GM12878 (cell line): ENCODE results near the gene MAPK1. TPM values are rescaled to one million over a fixed set of nuclear protein-coding genes. Genes with fewer than 3 reads are reported as not detected.

Source experiments
- ATAC-seq: fragments of 200-7000 bp; cut with Tn5 transposase; 3 replicates; pipeline ENCODE4 v1.9.1; 2020; ENCODE audit warnings: mild to moderate bottlenecking, moderate library complexity
- BruUV-seq: library from RNA; stranded (reverse); fragments of 400-500 nt; replicated peaks from 2 replicates; lab custom pipeline; 2021; lab: Mats Ljungman, UMichigan
- CTCF ChIA-PET: fragments of 300-600 bp; sonication (Branson Sonifier 250); formaldehyde crosslinking; extraction: SDS; loops from one replicate; lab custom pipeline; 2021; ENCODE audit warnings: inconsistent platforms; lab: Yijun Ruan, JAX
- POLR2A ChIA-PET: fragments of 350-600 bp; formaldehyde crosslinking; extraction: SDS; loops from one replicate; lab custom pipeline; 2021; ENCODE audit warnings: inconsistent platforms; lab: Charles Lee
- RAD21 ChIA-PET: fragments of 300-600 bp; sonication (Branson Sonifier 250); formaldehyde crosslinking; loops from one replicate; lab custom pipeline; 2023; ENCODE audit warnings: antibody characterized with exemption; ENCODE audit not compliant: unreplicated experiment; lab: Charles Lee
- SMC1A ChIA-PET: fragments of 300-600 bp; sonication (Branson Sonifier 250); formaldehyde crosslinking; loops from one replicate; lab custom pipeline; 2023; ENCODE audit not compliant: unreplicated experiment, uncharacterized antibody; lab: Charles Lee
- DNase-seq: peaks from one replicate; pipeline ENCODE4 v3.0.0-alpha.2; 2011; ENCODE audit warnings: low read depth, low spot score
- FAIRE-seq: peaks from 3 replicates; lab custom pipeline; 2011; peaks lifted over from hg19 to GRCh38; lab: Jason Lieb, UNC
- H2AFZ ChIP-seq: 2 replicates; pipeline ENCODE4 v1.6.0; 2011; ENCODE audit warnings: low read depth, low read length, control low read depth; ENCODE audit not compliant: control insufficient read depth
- H3K27ac ChIP-seq: 2 replicates; pipeline ENCODE4 v1.5.1; 2011; ENCODE audit warnings: control low read depth; ENCODE audit not compliant: control insufficient read depth, insufficient read depth
- H3K27me3 ChIP-seq, 2 experiments: replicated peaks in 1 of 2; 2 replicates each; pipeline versions ENCODE4 v1.6.0 to v1.6.1; 2011; ENCODE audit warnings: low read length in 1 of 2; ENCODE audit not compliant: control insufficient read depth in 2 of 2, insufficient read depth in 2 of 2
- H3K36me3 ChIP-seq, 2 experiments: 2 replicates each; pipeline ENCODE4 v1.5.1; 2011; ENCODE audit warnings: low read length in 1 of 2; ENCODE audit not compliant: control insufficient read depth in 2 of 2, insufficient read depth in 2 of 2
- H3K4me1 ChIP-seq: 2 replicates; pipeline ENCODE4 v1.6.1; 2011; ENCODE audit warnings: mild to moderate bottlenecking, low read length, moderate library complexity, mixed read lengths; ENCODE audit not compliant: control insufficient read depth, insufficient read depth
- H3K4me2 ChIP-seq: 2 replicates; pipeline ENCODE4 v1.6.0; 2011; ENCODE audit warnings: control low read depth; ENCODE audit not compliant: control insufficient read depth, insufficient read depth
- H3K4me3 ChIP-seq: fragments of 200-600 bp; sonication (generic); 2 replicates; pipeline ENCODE4 v1.5.1; 2016
- H3K79me2 ChIP-seq: 2 replicates; pipeline ENCODE4 v1.6.0; 2011; ENCODE audit warnings: low read length; ENCODE audit not compliant: control insufficient read depth, insufficient read depth
- H3K9ac ChIP-seq: 2 replicates; pipeline ENCODE4 v1.8.0; 2011; ENCODE audit warnings: low read length, control low read depth, mixed read lengths; ENCODE audit not compliant: control insufficient read depth, insufficient read depth
- H3K9me3 ChIP-seq: replicated peaks from 3 replicates; pipeline ENCODE4 v1.5.1; 2011; ENCODE audit warnings: mild to moderate bottlenecking, low read length; ENCODE audit not compliant: control insufficient read depth, insufficient read depth
- H4K20me1 ChIP-seq: 2 replicates; pipeline ENCODE4 v1.6.0; 2011; ENCODE audit not compliant: control insufficient read depth, insufficient read depth
- BHLHE40 ChIP-seq, 2 experiments: fragments of 450-650 bp in 1 of 2; IDR thresholded peaks; 2 replicates each; pipeline ENCODE4 v1.6.1; 2011 to 2017; ENCODE audit warnings: low read depth in 2 of 2, borderline replicate concordance in 1 of 2, improper control_type of control experiment in 1 of 2, low read length in 1 of 2, mild to moderate bottlenecking in 1 of 2
- CEBPB ChIP-seq, 2 experiments: fragments of 150-350 bp in 1 of 2; IDR thresholded peaks; 2 replicates each; pipeline ENCODE4 v1.6.1; 2012 to 2014; ENCODE audit warnings: low read depth in 2 of 2, low read length in 2 of 2, borderline replicate concordance in 1 of 2, inconsistent platforms in 1 of 2
- ETV6 ChIP-seq, 2 experiments: fragments of 450-650 bp in 1 of 2; IDR thresholded peaks in 1 of 2; conservative IDR thresholded peaks in 1 of 2; 2 replicates each; pipeline ENCODE4 v1.6.1; 2014; ENCODE audit warnings: antibody characterized with exemption in 1 of 2, borderline replicate concordance in 1 of 2, low read depth in 1 of 2, mild to moderate bottlenecking in 1 of 2, moderate library complexity in 1 of 2
- FOXK2 ChIP-seq: fragments of 450-650 bp; IDR thresholded peaks from 2 replicates; pipeline ENCODE4 v1.6.1; 2017; ENCODE audit warnings: mild to moderate bottlenecking, moderate library complexity
- HDGF ChIP-seq: fragments of 450-650 bp; IDR thresholded peaks from 2 replicates; pipeline ENCODE4 v1.6.1; 2016; ENCODE audit warnings: antibody characterized with exemption
- IKZF1 ChIP-seq: fragments of 450-650 bp; conservative IDR thresholded peaks from 2 replicates; pipeline ENCODE4 v1.6.1; 2017; ENCODE audit warnings: antibody characterized with exemption, mild to moderate bottlenecking
- KLF5 ChIP-seq: fragments of 450-650 bp; IDR thresholded peaks from 2 replicates; pipeline ENCODE4 v1.6.1; 2014; ENCODE audit warnings: mild to moderate bottlenecking; ENCODE audit not compliant: partially characterized antibody
- NR2F1 ChIP-seq: fragments of 450-650 bp; conservative IDR thresholded peaks from 2 replicates; pipeline ENCODE4 v1.6.1; 2017; ENCODE audit warnings: mild to moderate bottlenecking
- PAX8 ChIP-seq: fragments of 450-650 bp; IDR thresholded peaks from 2 replicates; pipeline ENCODE4 v1.6.1; 2017; ENCODE audit warnings: mild to moderate bottlenecking, moderate library complexity
- RUNX3 ChIP-seq: IDR thresholded peaks from 2 replicates; pipeline ENCODE4 v1.6.1; 2012; ENCODE audit warnings: low read length, inconsistent platforms
- SREBF2 ChIP-seq: IDR thresholded peaks from 2 replicates; pipeline ENCODE4 v1.6.1; 2012; ENCODE audit warnings: mild to moderate bottlenecking, low read length
- STAT3 ChIP-seq: IDR thresholded peaks from 2 replicates; pipeline ENCODE4 v1.6.1; 2011; ENCODE audit warnings: low read depth, low read length, improper control_type of control experiment
- TARDBP ChIP-seq: IDR thresholded peaks from 2 replicates; pipeline ENCODE4 v1.6.1; 2016; ENCODE audit warnings: borderline replicate concordance
- ZBED1 ChIP-seq: IDR thresholded peaks from 2 replicates; pipeline ENCODE4 v1.6.1; 2016; ENCODE audit warnings: borderline replicate concordance
- ZNF622 ChIP-seq: fragments of 450-650 bp; IDR thresholded peaks from 2 replicates; pipeline ENCODE4 v1.6.1; 2017; ENCODE audit warnings: mild to moderate bottlenecking, inconsistent platforms
- ZZZ3 ChIP-seq: IDR thresholded peaks from 2 replicates; pipeline ENCODE4 v1.6.1; 2011; ENCODE audit warnings: low read depth; ENCODE audit not compliant: control insufficient read depth, insufficient read length
- WGBS: methylation state at CpG from one replicate; pipeline ENCODE4 v1.1.6; 2016; ENCODE audit warnings: low lambda C conversion rate; ENCODE audit not compliant: insufficient replicate concordance, insufficient coverage; ENCODE audit errors: missing lambda C conversion rate; 5-methylcytosine and 5-hydroxymethylcytosine counted together
- in situ Hi-C: fragments of 300-500 bp; cut with MboI; formaldehyde crosslinking; loops from 9 replicates; pipeline ENCODE4 v1.14.3; 2018; ENCODE audit warnings: mixed read lengths
- intact Hi-C: fragments of 100-400 bp; cut with micrococcal nuclease; formaldehyde crosslinking; loops from one replicate; pipeline ENCODE4 v1.14.2; 2022; ENCODE audit not compliant: unreplicated experiment
- polyA plus RNA-seq, 11 experiments: library from polyadenylated mRNA; depleted of rRNA in 4 of 11; unstranded in 6 of 11; stranded (reverse) in 5 of 11; fragments of >200 nt; fragmentation: Nextera tagmentation in 4 of 11; fragmentation: Illumina TruSeq in 1 of 11; extraction: Ambion mirVana in 4 of 11; extraction: Trizol in 1 of 11; gene quantifications; 1 replicate in 1 of 11; 2 replicates in 10 of 11; pipeline versions ENCODE4 v1.2.1 to v1.2.3, GENCODE V29; 2011 to 2016; ENCODE audit warnings: inconsistent platforms in 2 of 11, missing spikeins in 2 of 11, low read depth in 1 of 11
- total RNA-seq, 4 experiments: library from RNA; depleted of rRNA in 3 of 4; stranded (reverse); fragments of >200 nt in 3 of 4; fragmentation: Illumina TruSeq in 1 of 4; extraction: Trizol in 1 of 4; gene quantifications; 2 replicates each; pipeline versions ENCODE4 v1.2.1 to v1.2.3, GENCODE V29; 2013 to 2021
- TF ChIP-seq, protein P1 (sequence below): IDR thresholded peaks from 2 replicates; pipeline ENCODE4 v1.6.1; 2011; ENCODE audit warnings: low read depth, mild to moderate bottlenecking, low read length, moderate library complexity, borderline replicate concordance; ENCODE audit errors: extremely low read depth
- TF ChIP-seq, protein P2 (sequence below): fragments of 450-650 bp; IDR thresholded peaks from 2 replicates; pipeline ENCODE4 v1.6.1; 2016; ENCODE audit warnings: mild to moderate bottlenecking
- TF ChIP-seq, protein P3 (sequence below): fragments of 450-650 bp; conservative IDR thresholded peaks from 2 replicates; pipeline ENCODE4 v1.6.1; 2017; ENCODE audit warnings: mild to moderate bottlenecking, moderate library complexity

Gene MAPK1
- total and polyA plus RNA-seq, 10 of the 15 experiments (the other 5 are each of a cell fraction or from before 2014, with no cell fraction given), result 7.0 to 123 (median 58.4) TPM

DNA sequence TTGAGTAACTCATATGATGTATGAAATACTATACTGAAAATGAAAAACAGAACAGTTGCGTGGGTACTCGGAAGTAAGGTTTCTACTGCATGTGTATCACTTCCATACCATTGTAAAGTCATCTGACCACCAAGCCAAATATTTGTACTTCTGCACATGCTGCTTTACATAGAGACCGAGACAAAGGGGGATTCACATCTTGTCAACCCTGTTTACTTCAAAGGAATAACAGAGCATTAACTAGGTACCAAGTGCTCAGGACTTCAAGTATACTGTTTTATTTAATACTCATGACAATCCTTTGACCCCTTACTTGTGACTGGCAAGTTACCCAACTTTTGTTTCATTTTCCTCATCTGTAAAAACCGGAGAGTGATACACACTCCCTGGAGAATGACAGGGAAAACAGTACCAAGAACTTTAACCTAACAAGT lies 9.9 kb downstream of the MAPK1 start:
- peaks cover 75% of the 10 kb centered on the region for H3K79me2 ChIP-seq
- CTCF ChIA-PET, result interaction anchor here (0.9 to 1.4 kb wide), 3 partner anchors 26 to 150 kb away, joined by 3 to 4 read pairs (median 3); no protein-coding TSS in a partner anchor
- RAD21 ChIA-PET, result interaction anchor here (0.9 to 2.2 kb wide), 6 partner anchors 8 to 142 kb away, joined by 3 to 9 read pairs (median 4); partner anchors contain the start of gene MAPK1
- 0% methylated on average over 4 of the region's 4 CpGs for WGBS
- no peak overlapping the region for H2AFZ ChIP-seq
- peak overlapping the region; percentile 66 for H3K4me2 ChIP-seq
- SMC1A ChIA-PET, result interaction anchor here (0.7 to 2.2 kb wide), 9 partner anchors 10 to 134 kb away, joined by 3 to 10 read pairs (median 4); partner anchors contain the start of genes MAPK1 and YPEL1
- peak; percentile 91 for ATAC-seq
- H4K20me1 ChIP-seq, result peaks cover 16% of the 10 kb centered on the region
- intact Hi-C loops (no loop called here), in situ Hi-C loops (no loop called here)
- H3K4me3 ChIP-seq, result peak overlapping the region; percentile 41; the same call in 1 of the 2 replicates
- H3K4me1 ChIP-seq, result peaks cover 18% of the 10 kb centered on the region
- peak; percentile 96 for FAIRE-seq
- H3K27ac ChIP-seq, result peak overlapping the region; percentile 27; the same call in 1 of the 2 replicates
- peak; percentile 45 for DNase-seq
- no peak overlapping the region for H3K9ac ChIP-seq
- H3K36me3 ChIP-seq, result no peaks in the 10 kb centered on the region; a peak in 1 of 4 replicates
- H3K9me3 ChIP-seq, result no peaks in the 10 kb centered on the region
- POLR2A ChIA-PET, result interaction anchor here (0.5 to 1.0 kb wide), 4 partner anchors 10 to 97 kb away, joined by 3 read pairs; partner anchors contain the start of gene MAPK1
- H3K27me3 ChIP-seq, result no peaks in the 10 kb centered on the region
- no TSS peak for BruUV-seq
- no peak for TF ChIP-seq CEBPB (IDR thresholded peaks at IDR 0.05; ENCODE audit: borderline replicate concordance in 1 of 2, low read depth in 2 of 2, low read length in 2 of 2)
- TF ChIP-seq NR2F1, result no peak
- TF ChIP-seq, protein P1, sequence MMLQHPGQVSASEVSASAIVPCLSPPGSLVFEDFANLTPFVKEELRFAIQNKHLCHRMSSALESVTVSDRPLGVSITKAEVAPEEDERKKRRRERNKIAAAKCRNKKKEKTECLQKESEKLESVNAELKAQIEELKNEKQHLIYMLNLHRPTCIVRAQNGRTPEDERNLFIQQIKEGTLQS, result no peak
- TF ChIP-seq HDGF, result no peak
- peak; percentile 28; the same call in 1 of the 2 replicates for TF ChIP-seq IKZF1
- no peak for TF ChIP-seq ZNF622
- peak; percentile 88 for TF ChIP-seq BHLHE40 (IDR thresholded peaks at IDR 0.05; ENCODE audit: borderline replicate concordance in 1 of 2, low read depth in 2 of 2, low read length in 1 of 2)
- TF ChIP-seq TARDBP, result no peak
- TF ChIP-seq, protein P2, sequence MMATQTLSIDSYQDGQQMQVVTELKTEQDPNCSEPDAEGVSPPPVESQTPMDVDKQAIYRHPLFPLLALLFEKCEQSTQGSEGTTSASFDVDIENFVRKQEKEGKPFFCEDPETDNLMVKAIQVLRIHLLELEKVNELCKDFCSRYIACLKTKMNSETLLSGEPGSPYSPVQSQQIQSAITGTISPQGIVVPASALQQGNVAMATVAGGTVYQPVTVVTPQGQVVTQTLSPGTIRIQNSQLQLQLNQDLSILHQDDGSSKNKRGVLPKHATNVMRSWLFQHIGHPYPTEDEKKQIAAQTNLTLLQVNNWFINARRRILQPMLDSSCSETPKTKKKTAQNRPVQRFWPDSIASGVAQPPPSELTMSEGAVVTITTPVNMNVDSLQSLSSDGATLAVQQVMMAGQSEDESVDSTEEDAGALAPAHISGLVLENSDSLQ, result no peak
- peak; percentile 68 for TF ChIP-seq RUNX3
- TF ChIP-seq STAT3, result no peak
- TF ChIP-seq FOXK2, result no peak; the same call in 1 of the 2 replicates
- peak in 1 of 2 experiments; percentile 82; a peak in 2 of 4 replicates for TF ChIP-seq ETV6 (conservative IDR thresholded peaks at IDR 0.05 in 1 of 2, IDR thresholded peaks at IDR 0.05 in 1 of 2; ENCODE audit: borderline replicate concordance in 1 of 2, low read depth in 1 of 2)
- TF ChIP-seq KLF5, result no peak
- TF ChIP-seq SREBF2, result no peak
- no peak for TF ChIP-seq ZBED1
- TF ChIP-seq, protein P3, sequence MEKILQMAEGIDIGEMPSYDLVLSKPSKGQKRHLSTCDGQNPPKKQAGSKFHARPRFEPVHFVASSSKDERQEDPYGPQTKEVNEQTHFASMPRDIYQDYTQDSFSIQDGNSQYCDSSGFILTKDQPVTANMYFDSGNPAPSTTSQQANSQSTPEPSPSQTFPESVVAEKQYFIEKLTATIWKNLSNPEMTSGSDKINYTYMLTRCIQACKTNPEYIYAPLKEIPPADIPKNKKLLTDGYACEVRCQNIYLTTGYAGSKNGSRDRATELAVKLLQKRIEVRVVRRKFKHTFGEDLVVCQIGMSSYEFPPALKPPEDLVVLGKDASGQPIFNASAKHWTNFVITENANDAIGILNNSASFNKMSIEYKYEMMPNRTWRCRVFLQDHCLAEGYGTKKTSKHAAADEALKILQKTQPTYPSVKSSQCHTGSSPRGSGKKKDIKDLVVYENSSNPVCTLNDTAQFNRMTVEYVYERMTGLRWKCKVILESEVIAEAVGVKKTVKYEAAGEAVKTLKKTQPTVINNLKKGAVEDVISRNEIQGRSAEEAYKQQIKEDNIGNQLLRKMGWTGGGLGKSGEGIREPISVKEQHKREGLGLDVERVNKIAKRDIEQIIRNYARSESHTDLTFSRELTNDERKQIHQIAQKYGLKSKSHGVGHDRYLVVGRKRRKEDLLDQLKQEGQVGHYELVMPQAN, result 0 out of 2 replicates have a peak, but pooled peaks have one; percentile 36
- TF ChIP-seq ZZZ3, result no peak
- no peak for TF ChIP-seq PAX8
